Measurements from ENCODE around the gene SLC22A25. TPM values are rescaled to one million over a fixed set of nuclear protein-coding genes. Genes with fewer than 3 reads are reported as not detected.

SLC22A25 gene
- total RNA-seq, 2 experiments from 2014 or later, result not detected

DNA sequence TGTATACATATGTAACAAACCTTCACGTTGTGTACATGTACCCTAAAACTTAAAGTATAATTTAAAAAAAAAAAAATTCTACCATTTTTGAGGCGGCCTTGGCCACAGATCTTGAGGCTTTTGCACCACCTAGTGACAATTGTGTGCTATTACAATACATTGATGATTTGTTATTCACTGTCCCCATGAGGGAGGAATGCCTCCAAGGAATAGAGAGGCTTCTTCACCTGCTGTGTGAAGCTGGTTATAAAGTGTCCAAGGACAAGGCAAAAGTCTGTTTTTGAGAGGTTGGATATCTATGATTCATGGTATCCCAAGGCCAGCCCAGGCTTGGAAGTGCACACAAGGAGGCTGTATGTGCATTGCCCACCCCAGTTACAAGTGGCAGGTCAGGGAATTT lies 30.7 kb downstream of the SLC22A25 start:
- ChIA-PET CTCF (interaction anchor here (0.6 kb wide), 1 partner anchor 337 kb away, joined by 6 read pairs; no protein-coding TSS in a partner anchor), POLR2A (no interaction called here)
- Mint-ChIP-seq H3K27ac (no peak overlapping the region), H3K9me3 (no peaks in the 10 kb centered on the region), H3K36me3 (ENCODE audit: low read depth) (no peaks in the 10 kb centered on the region), H3K27me3 (peaks cover 4% of the 10 kb centered on the region), H3K4me3 (no peak overlapping the region), H3K4me1 (no peaks in the 10 kb centered on the region)
- DNase-seq, result peak; percentile 39

DNA sequence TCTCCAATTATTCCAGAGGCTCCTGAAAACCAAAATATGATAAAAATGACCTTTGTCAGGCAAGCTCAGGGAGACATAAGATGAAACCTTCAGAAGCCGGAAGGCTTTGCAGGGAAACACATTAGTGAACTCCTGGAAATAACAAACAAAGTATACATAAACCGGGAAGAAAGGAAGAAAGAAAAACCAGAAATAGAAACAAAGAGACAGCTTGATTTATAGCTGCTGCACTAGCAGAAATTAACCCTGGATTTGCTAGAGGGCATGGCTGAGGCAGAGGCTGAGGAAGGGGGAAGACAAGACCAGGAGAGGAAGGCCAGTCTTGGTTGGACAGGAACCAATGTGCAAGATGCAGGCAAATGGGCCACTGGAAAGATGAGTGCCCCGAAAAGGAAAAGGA lies 33.3 kb downstream of the SLC22A25 start:
- Mint-ChIP-seq H3K4me1 (no peaks in the 10 kb centered on the region), H3K27ac (no peak overlapping the region), H3K27me3 (peaks cover 21% of the 10 kb centered on the region), H3K4me3 (no peak overlapping the region), H3K36me3 (ENCODE audit: low read depth) (no peaks in the 10 kb centered on the region), H3K9me3 (no peaks in the 10 kb centered on the region)
- no peak for DNase-seq
- ChIA-PET POLR2A (no interaction called here), CTCF (interaction anchor here (0.6 kb wide), 1 partner anchor 37 kb away, joined by 3 read pairs; no protein-coding TSS in a partner anchor)

Other genes starting within 250 kb of the SLC22A25 start
- gene SLC22A8, start 227.8 kb downstream of the SLC22A25 start, total RNA-seq, result not detected
- not detected for gene SLC22A24, start 99.4 kb downstream of the SLC22A25 start, total RNA-seq
- gene SLC22A9, start 126.2 kb upstream of the SLC22A25 start, total RNA-seq, result not detected
- gene PLAAT5, start 247.6 kb upstream of the SLC22A25 start, total RNA-seq, result not detected

Measured in activated CD4-positive, alpha-beta T cell treated with anti-CD3 and anti-CD28 coated beads, Interleukin-2, amount 10 ng/mL, durations not matched to agents 7 days and 5 days (primary cell).